ENCODE results near the gene SART1. TPM values are rescaled to one million over a fixed set of nuclear protein-coding genes. Genes with fewer than 3 reads are reported as not detected.

The SART1 gene
- polyA plus RNA-seq, 1 donor from 2014 or later: 34.9 TPM

DNA sequence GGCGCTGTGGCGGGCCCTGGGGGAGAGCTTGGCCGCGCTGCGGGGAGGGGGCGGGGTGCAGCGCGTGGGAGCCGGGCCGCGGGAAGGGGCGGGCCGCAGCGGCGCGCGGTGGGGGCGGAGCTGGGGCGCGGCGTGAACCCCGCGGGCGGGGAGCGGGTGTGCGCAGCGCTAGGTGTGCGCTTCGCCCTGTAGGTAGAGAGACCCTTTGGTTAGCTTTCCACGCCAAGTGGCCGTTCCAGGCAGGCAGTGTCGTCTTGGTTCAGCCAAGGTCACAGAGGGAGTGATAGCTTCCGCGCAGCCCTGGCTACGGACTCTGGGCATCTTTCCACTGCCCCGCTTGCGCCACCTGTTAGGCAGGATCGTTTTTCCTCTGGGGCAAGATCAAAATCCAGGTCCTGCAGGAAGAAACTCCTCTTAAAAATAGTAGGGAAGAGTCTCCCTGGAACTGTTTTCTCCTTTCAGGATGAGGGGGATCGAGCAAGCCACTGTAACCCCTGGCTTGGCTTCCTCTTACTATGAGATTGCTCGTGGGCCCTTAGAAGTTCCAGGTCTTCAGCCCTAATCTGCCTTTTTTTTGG lies 41.2 kb downstream of the SART1 start:
- no peaks in the 10 kb centered on the region for H3K36me3 ChIP-seq (ENCODE audit: insufficient read depth, low read length)

DNA sequence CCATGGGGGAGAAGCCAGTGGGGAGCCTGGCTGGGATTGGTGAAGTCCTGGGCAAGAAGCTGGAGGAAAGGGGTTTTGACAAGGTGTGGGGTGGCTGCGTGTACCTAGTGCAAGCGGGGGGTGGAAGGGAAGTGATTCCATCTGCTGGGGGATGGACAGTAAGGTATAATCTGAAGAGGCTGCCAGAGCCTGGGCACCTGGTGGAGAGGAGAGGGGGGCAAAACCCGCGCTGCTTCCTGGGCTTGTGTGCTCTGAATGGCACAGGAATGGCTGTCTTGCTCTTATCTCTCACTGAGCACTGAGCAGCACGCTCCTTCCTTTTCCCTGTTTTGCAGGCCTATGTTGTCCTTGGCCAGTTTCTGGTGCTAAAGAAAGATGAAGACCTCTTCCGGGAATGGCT lies 41.8 kb downstream of the SART1 start:
- peak overlapping the region; percentile 79 for H3K9ac ChIP-seq (ENCODE audit: low read length)

More for the DNA sequence above, 41.2 kb downstream of the SART1 start:
- Histone ChIP-seq H2AFZ (ENCODE audit: low read depth, low read length) (peak overlapping the region; percentile 74), H4K20me1 (ENCODE audit: insufficient read depth) (no peaks in the 10 kb centered on the region), H3K4me3 (ENCODE audit: low read length) (peak overlapping the region; percentile 87), H3K9me2 (ENCODE audit: insufficient read depth, low read length) (no peaks in the 10 kb centered on the region), H3F3A (ENCODE audit: insufficient read depth, low read length, poor library complexity, severe bottlenecking) (no peaks in the 10 kb centered on the region), H3K27ac (ENCODE audit: low read length) (peak overlapping the region; percentile 86), H3K4me2 (ENCODE audit: low read length) (peak overlapping the region; percentile 65), H3K27me3 (ENCODE audit: insufficient read depth, low read depth, low read length) (no peaks in the 10 kb centered on the region), H3K79me2 (replicated peaks; ENCODE audit: insufficient read depth, low read length) (peaks cover 24% of the 10 kb centered on the region), H3K9me3 (ENCODE audit: low read length) (no peaks in the 10 kb centered on the region), H3K9ac (ENCODE audit: low read length) (peak overlapping the region; percentile 79)
- TF ChIP-seq RAD21 (conservative IDR thresholded peaks at IDR 0.05) (no peak), POLR2AphosphoS5 (IDR thresholded peaks at IDR 0.05) (no peak), EP300 (conservative IDR thresholded peaks at IDR 0.05; ENCODE audit: poor library complexity, severe bottlenecking) (no peak), EZH2 (IDR thresholded peaks at IDR 0.05; ENCODE audit: borderline replicate concordance, insufficient read depth, low read length, poor library complexity, severe bottlenecking) (no peak)
- TF ChIP-seq, protein P1, sequence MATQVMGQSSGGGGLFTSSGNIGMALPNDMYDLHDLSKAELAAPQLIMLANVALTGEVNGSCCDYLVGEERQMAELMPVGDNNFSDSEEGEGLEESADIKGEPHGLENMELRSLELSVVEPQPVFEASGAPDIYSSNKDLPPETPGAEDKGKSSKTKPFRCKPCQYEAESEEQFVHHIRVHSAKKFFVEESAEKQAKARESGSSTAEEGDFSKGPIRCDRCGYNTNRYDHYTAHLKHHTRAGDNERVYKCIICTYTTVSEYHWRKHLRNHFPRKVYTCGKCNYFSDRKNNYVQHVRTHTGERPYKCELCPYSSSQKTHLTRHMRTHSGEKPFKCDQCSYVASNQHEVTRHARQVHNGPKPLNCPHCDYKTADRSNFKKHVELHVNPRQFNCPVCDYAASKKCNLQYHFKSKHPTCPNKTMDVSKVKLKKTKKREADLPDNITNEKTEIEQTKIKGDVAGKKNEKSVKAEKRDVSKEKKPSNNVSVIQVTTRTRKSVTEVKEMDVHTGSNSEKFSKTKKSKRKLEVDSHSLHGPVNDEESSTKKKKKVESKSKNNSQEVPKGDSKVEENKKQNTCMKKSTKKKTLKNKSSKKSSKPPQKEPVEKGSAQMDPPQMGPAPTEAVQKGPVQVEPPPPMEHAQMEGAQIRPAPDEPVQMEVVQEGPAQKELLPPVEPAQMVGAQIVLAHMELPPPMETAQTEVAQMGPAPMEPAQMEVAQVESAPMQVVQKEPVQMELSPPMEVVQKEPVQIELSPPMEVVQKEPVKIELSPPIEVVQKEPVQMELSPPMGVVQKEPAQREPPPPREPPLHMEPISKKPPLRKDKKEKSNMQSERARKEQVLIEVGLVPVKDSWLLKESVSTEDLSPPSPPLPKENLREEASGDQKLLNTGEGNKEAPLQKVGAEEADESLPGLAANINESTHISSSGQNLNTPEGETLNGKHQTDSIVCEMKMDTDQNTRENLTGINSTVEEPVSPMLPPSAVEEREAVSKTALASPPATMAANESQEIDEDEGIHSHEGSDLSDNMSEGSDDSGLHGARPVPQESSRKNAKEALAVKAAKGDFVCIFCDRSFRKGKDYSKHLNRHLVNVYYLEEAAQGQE (IDR thresholded peaks at IDR 0.05; ENCODE audit: borderline replicate concordance): no peak
- TF ChIP-seq, protein P2, sequence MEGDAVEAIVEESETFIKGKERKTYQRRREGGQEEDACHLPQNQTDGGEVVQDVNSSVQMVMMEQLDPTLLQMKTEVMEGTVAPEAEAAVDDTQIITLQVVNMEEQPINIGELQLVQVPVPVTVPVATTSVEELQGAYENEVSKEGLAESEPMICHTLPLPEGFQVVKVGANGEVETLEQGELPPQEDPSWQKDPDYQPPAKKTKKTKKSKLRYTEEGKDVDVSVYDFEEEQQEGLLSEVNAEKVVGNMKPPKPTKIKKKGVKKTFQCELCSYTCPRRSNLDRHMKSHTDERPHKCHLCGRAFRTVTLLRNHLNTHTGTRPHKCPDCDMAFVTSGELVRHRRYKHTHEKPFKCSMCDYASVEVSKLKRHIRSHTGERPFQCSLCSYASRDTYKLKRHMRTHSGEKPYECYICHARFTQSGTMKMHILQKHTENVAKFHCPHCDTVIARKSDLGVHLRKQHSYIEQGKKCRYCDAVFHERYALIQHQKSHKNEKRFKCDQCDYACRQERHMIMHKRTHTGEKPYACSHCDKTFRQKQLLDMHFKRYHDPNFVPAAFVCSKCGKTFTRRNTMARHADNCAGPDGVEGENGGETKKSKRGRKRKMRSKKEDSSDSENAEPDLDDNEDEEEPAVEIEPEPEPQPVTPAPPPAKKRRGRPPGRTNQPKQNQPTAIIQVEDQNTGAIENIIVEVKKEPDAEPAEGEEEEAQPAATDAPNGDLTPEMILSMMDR (IDR thresholded peaks at IDR 0.05; ENCODE audit: poor library complexity, severe bottlenecking): peak; percentile 16

More for the DNA sequence above, 41.8 kb downstream of the SART1 start:
- Histone ChIP-seq H4K20me1 (ENCODE audit: insufficient read depth) (no peaks in the 10 kb centered on the region), H3K4me2 (ENCODE audit: low read length) (peak overlapping the region; percentile 65), H3F3A (ENCODE audit: insufficient read depth, low read length, poor library complexity, severe bottlenecking) (no peaks in the 10 kb centered on the region), H3K27ac (ENCODE audit: low read length) (no peak overlapping the region), H3K27me3 (ENCODE audit: insufficient read depth, low read depth, low read length) (no peaks in the 10 kb centered on the region), H3K79me2 (replicated peaks; ENCODE audit: insufficient read depth, low read length) (peaks cover 24% of the 10 kb centered on the region), H3K4me3 (ENCODE audit: low read length) (peak overlapping the region; percentile 87), H3K36me3 (ENCODE audit: insufficient read depth, low read length) (no peaks in the 10 kb centered on the region), H3K9me3 (ENCODE audit: low read length) (no peaks in the 10 kb centered on the region), H3K9me2 (ENCODE audit: insufficient read depth, low read length) (no peaks in the 10 kb centered on the region), H2AFZ (ENCODE audit: low read depth, low read length) (no peak overlapping the region)
- TF ChIP-seq EZH2 (IDR thresholded peaks at IDR 0.05; ENCODE audit: borderline replicate concordance, insufficient read depth, low read length, poor library complexity, severe bottlenecking) (no peak), SMC3 (conservative IDR thresholded peaks at IDR 0.05; ENCODE audit: poor library complexity) (no peak), POLR2AphosphoS5 (IDR thresholded peaks at IDR 0.05) (no peak), EP300 (conservative IDR thresholded peaks at IDR 0.05; ENCODE audit: poor library complexity, severe bottlenecking) (no peak), MXI1 (conservative IDR thresholded peaks at IDR 0.05; ENCODE audit: poor library complexity, severe bottlenecking) (no peak), TAF1 (IDR thresholded peaks at IDR 0.05; ENCODE audit: low read depth) (no peak), RAD21 (conservative IDR thresholded peaks at IDR 0.05) (no peak)
- TF ChIP-seq, protein P1 (IDR thresholded peaks at IDR 0.05; ENCODE audit: borderline replicate concordance): no peak
- TF ChIP-seq, protein P2 (IDR thresholded peaks at IDR 0.05; ENCODE audit: poor library complexity, severe bottlenecking): no peak
